Activated CD4-positive, alpha-beta T cell treated with anti-CD3 and anti-CD28 coated beads, Interleukin-2, amount 50 U/mL, for 48 hours (primary cell): Measurements from ENCODE around the gene PSRC1.
"Not testable (repeated sequence)": the region's sequence is repeated elsewhere in the genome, so short reads cannot be mapped to it uniquely, and the experiment has no call there.

Source experiments
- DNase-seq, 2 experiments: peaks; one replicate each; pipeline ENCODE4 v3.0.0-alpha.2; 2020

Gene PSRC1

GRCh38 chr1:109282952-109283747, at the start of gene PSRC1:
Gene PSRC1, minus strand, starts transcription at chr1:109283145.
- DNase-seq = peak; percentile 92 to 94

- DNase-seq = no peak
Observed at GRCh38 chr1:109331113-109331512, 48.2 kb upstream of the PSRC1 start.

- DNase-seq = no peak
Observed at GRCh38 chr1:109327285-109327684, 44.3 kb upstream of the PSRC1 start.

- DNase-seq = no peak
Observed at GRCh38 chr1:109322974-109323373, 40.0 kb upstream of the PSRC1 start.

- no peak for DNase-seq
Observed at GRCh38 chr1:109319114-109319513, 36.2 kb upstream of the PSRC1 start.

- no peak for DNase-seq
Observed at GRCh38 chr1:109316506-109316905, 33.6 kb upstream of the PSRC1 start.

GRCh38 chr1:109315288-109315687, 32.3 kb upstream of the PSRC1 start:
- DNase-seq = no peak

- DNase-seq = no peak
Observed at GRCh38 chr1:109314795-109315194, 31.9 kb upstream of the PSRC1 start.

- no peak for DNase-seq
Observed at GRCh38 chr1:109312978-109313775, 30.2 kb upstream of the PSRC1 start.

GRCh38 chr1:109312246-109312645, 29.3 kb upstream of the PSRC1 start:
- no peak for DNase-seq

GRCh38 chr1:109309347-109309746, 26.4 kb upstream of the PSRC1 start:
- DNase-seq = no peak

- no peak for DNase-seq
Observed at GRCh38 chr1:109307274-109308021, 24.5 kb upstream of the PSRC1 start.

- DNase-seq = no peak
Observed at GRCh38 chr1:109306832-109307273, 23.9 kb upstream of the PSRC1 start, which contains the start of gene MYBPHL. Gene MYBPHL, minus strand, starts transcription at chr1:109307011. Its CDS starts 20 bp downstream, at chr1:109306991.

GRCh38 chr1:109305991-109306390, 23.0 kb upstream of the PSRC1 start:
- DNase-seq = not testable (repeated sequence)

- no peak for DNase-seq
Observed at GRCh38 chr1:109304226-109304920, 21.4 kb upstream of the PSRC1 start.

GRCh38 chr1:109301874-109302273, 18.9 kb upstream of the PSRC1 start:
- no peak for DNase-seq

GRCh38 chr1:109300650-109301151, 17.8 kb upstream of the PSRC1 start:
- no peak for DNase-seq

- DNase-seq = no peak
Observed at GRCh38 chr1:109299558-109300343, 16.8 kb upstream of the PSRC1 start.

- peak; percentile 18 to 31 for DNase-seq
Observed at GRCh38 chr1:109298666-109299557, 16.0 kb upstream of the PSRC1 start.

GRCh38 chr1:109296782-109297181, 13.8 kb upstream of the PSRC1 start:
- no peak for DNase-seq
